NCI-H146 (cell line): ENCODE measurements around the gene FOXP1.

Experiments used
- DNase-seq: peaks from one replicate; lab custom pipeline; 2025; lab: John Stamatoyannopoulos, UW

FOXP1 gene

DNA sequence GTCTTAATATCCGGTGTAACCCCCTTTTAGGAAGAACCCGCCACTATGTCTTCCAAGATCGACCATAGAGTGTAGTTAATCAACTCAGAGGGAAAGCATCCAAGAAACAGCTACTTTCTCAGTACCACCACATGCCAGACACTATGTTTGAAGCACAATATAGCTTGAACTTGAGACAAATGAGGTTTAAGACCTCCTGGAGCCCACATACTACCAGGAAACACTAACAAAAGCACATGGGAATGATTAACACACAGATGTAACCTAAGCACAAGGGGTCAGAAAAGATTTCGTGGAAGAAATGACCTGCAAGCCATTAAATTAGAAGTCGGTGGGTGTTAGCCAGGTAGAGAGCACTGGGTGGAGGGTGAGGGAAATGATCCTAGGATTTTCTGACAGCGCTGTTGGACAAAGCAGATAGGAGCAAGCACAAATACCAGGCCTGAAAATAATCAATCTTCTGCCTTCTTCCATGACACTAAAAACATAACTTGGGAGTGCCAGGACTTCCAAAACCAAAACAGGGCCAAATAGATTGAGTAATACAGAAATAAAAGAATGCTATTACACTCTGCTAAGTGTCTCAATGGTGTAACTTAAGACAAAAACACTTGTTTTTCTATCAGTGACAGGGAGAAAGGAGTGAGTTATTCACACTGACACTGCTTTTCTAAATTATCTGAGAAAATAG lies 213.7 kb downstream of the FOXP1 start:
- no peak for DNase-seq

DNA sequence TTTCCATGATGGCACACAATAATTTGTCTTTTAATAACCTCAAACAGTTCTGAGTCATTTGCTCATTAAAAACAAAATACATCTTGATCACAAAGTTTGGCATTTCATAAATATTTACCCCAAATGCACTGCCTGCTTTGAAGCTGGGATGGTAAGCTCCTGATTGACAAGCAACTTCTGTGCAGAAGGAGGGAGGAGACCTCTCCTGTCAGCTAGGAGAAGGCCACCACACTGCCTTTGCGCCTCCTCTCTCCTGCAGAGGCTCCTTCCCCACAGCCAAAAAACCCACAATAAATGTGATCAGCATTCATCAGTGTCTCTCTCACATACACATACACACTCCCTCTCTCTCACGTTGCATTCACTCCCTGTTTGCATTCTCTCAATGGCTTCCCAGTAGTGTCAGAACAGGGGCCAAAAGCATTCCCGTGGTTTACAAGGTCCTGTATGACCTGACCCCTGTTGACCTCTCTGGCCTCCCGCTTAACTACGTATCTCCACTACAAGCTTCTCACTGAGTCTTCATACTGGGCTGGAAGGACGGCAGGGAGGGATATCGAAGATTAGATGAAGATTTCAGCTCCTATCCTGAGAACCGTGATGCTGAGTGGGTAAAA lies 216.4 kb downstream of the FOXP1 start:
- no peak for DNase-seq

DNA sequence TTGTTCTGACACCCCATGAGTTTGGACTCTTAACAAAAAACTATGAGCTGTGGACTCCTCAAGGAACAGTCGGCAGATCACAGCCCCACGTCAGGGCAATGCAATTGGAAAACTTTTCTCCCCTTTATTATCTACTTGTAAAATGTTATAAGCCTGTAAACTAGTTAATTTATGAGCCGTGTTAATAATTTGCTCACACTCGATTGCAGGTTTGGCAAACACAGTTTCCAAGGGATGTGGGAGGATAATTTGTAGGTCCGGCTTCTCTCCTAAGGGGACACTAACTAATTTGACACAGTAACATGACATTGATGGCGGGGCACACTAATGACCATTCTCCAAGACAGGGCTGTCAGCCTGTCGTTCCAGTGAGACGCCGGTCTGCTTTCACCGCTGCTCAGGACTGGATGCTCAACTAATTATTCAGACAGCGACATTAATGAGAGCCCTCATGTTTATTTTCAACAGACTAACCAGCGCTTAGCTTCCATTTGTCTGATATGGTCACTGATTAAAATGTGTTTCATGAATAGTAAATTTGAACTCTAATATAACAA lies 222.1 kb downstream of the FOXP1 start:
- no peak for DNase-seq

GRCh38 chr3:71360764-71361163 lies 222.8 kb downstream of the FOXP1 start:
- DNase-seq: no peak

GRCh38 chr3:71360180-71360579 lies 223.3 kb downstream of the FOXP1 start:
- DNase-seq: no peak

- DNase-seq: no peak
These were observed 225.3 kb downstream of the FOXP1 start for GRCh38 chr3:71358243-71358642.

DNA sequence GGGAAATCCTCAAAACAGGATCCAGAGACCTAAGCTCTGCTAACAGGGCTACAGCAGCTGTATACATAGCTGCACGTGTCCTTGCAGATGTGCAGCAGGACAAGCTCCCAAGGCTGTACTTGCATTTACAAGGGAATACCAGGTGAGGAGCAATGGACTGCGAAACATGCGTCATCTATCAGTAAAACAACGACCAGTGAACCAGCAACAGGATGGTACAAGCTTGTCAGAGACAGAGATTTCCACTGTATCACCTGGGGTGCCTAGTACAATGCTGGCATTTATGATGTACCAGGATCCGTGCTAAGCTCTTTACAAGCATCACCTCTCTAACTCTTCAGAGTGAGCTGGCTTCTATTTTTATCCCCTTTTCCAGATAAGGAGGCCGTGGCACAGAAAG lies 227.3 kb downstream of the FOXP1 start:
- no peak for DNase-seq

DNA sequence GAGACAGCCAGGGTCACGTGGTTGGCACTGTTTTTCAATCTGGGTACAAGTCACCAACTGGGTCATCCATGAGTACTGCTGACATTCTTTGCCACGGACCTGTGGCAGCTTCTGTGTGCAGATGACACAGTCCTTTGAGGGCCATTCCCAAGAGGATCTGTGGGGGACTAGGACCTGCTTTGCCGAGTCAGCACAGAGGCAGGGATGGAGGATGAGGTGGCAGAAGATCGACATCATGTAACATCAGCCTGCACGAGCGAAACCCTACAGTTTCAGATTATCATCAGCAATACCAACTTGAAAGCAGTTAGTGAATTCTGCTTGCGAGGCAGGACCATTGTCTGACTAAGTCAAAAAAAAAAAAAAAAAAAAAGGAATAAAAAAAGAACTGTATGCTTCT lies 227.7 kb downstream of the FOXP1 start:
- no peak for DNase-seq

- no peak for DNase-seq
These were observed 228.5 kb downstream of the FOXP1 start for GRCh38 chr3:71355037-71355436.

GRCh38 chr3:71351403-71352149 lies 232.0 kb downstream of the FOXP1 start:
- no peak for DNase-seq

- no peak for DNase-seq
These were observed 232.5 kb downstream of the FOXP1 start for GRCh38 chr3:71350998-71351397.

GRCh38 chr3:71348831-71349230 lies 234.7 kb downstream of the FOXP1 start:
- DNase-seq: no peak

- DNase-seq: no peak
These were observed 235.4 kb downstream of the FOXP1 start for GRCh38 chr3:71348001-71348632.

DNA sequence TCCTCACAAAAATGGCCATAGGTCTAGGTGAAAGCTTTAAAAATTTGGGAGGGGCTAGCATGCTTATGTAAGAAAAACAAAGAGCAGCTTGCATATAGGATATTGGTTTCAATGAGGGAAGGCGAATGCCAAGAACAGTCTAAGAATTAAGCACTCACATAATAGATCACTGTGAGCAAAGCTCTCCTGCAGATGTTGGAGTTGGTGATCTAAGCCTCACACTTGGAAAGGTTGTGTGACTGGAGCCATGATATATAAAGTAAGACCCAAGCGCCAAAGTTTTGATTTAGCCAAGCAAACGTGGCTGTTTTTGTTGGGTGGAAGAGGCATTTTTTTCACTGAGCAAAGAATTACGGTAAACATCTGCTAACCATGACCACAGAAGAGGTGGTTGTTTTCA lies 237.5 kb downstream of the FOXP1 start:
- no peak for DNase-seq

GRCh38 chr3:71345429-71346040 lies 238.0 kb downstream of the FOXP1 start:
- DNase-seq: no peak

DNA sequence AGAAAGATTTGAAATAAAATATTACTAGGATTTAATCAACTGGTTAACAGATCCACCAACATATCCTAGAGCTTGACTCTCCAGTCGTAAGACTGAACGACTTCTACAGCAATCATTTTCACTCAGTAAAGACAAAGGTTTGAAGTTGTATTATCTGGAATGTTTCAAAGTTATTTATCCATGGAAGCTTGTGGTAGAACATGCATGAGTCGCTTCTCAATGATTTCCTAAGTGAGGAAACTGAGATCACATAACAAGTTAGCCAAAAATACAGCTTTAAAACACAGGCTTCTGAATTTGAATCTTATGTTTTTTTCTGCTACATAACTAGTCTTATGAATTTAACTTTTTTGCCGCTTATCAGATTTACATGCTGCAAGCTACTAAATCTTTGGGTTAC lies 241.8 kb downstream of the FOXP1 start:
- no peak for DNase-seq

GRCh38 chr3:71339049-71339448 lies 244.5 kb downstream of the FOXP1 start:
- DNase-seq: no peak

DNA sequence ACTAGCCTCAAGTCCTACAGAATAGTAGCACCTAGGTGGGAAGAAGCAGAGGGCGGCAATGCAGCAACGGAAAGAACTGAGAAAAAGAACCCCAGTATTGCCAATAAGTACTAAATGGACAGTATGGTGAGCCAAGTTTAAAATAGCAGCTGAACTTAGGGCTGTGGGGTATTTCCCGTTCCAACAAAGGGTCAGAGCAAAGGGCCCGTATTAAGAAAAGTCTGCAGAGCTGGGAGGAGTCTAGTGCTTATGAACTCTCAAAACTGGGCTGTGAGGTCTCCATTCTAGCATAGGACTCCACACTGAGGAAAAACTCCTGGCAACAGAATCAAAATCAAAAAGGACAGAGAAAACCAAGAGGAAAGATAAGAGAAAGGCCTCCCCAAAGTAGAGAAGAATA lies 250.7 kb downstream of the FOXP1 start:
- no peak for DNase-seq

- no peak for DNase-seq
These were observed 252.6 kb downstream of the FOXP1 start for GRCh38 chr3:71330909-71331308.

- DNase-seq: no peak
These were observed 253.0 kb downstream of the FOXP1 start for GRCh38 chr3:71330505-71330904.

DNA sequence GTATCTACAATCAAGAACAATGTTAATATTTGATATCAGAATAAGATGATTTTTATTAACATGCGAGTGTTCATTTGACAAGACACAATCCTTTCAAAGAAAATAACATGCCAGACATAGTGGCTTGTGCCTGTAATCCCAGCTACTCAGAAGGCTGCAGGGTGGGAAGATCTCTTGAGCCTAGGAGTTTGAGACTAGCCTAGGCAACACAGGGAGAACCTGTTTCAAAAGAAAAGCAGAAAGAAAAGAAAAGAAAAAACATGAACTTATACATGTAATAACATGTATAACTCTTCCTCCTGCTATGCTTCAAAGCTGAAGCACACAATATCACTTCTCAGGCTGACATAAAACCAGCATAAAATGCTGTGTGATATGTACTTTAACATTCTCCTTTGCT lies 253.7 kb downstream of the FOXP1 start:
- DNase-seq: no peak

- DNase-seq: no peak
These were observed 254.6 kb downstream of the FOXP1 start for GRCh38 chr3:71328926-71329325.
